ENCODE results near the gene PPARGC1A.

GRCh38 chr4:23881052-23881501 lies 8.8 kb downstream of the PPARGC1A start:
- no peak for TF ChIP-seq JUN (CRISPR knock-in tag; IDR thresholded peaks at IDR 0.05)
- TF ChIP-seq USF2 (CRISPR knock-in tag; IDR thresholded peaks at IDR 0.05) = no peak
- no peak for TF ChIP-seq CTCF (IDR thresholded peaks at IDR 0.05)
- TF ChIP-seq FOXJ3 (CRISPR knock-in tag; IDR thresholded peaks at IDR 0.05; ENCODE audit: borderline replicate concordance) = no peak
- no peak for TF ChIP-seq TEAD4 (CRISPR knock-in tag; IDR thresholded peaks at IDR 0.05)
- TF ChIP-seq ZNF263 (CRISPR knock-in tag; IDR thresholded peaks at IDR 0.05; ENCODE audit: low read depth) = no peak
